Hindlimb muscle (tissue), 1 donor: ENCODE data around the gene HINT2. TPM values are rescaled to one million over a fixed set of nuclear protein-coding genes. Genes with fewer than 3 reads are reported as not detected.
A peak's percentile ranks its signal among the peaks of the same experiment; 100 is the strongest.

Experiments
- DNase-seq: peaks from one replicate; pipeline ENCODE4 v3.0.0-alpha.2; 2013
- polyA plus RNA-seq: library from polyadenylated mRNA; unstranded; fragments of 120-200 nt; gene quantifications from one replicate; pipeline ENCODE4 v1.2.1, GENCODE V29; 2013; ENCODE audit not compliant: insufficient read length

Gene HINT2
- polyA plus RNA-seq, 1 donor = 30.4 TPM

DNA sequence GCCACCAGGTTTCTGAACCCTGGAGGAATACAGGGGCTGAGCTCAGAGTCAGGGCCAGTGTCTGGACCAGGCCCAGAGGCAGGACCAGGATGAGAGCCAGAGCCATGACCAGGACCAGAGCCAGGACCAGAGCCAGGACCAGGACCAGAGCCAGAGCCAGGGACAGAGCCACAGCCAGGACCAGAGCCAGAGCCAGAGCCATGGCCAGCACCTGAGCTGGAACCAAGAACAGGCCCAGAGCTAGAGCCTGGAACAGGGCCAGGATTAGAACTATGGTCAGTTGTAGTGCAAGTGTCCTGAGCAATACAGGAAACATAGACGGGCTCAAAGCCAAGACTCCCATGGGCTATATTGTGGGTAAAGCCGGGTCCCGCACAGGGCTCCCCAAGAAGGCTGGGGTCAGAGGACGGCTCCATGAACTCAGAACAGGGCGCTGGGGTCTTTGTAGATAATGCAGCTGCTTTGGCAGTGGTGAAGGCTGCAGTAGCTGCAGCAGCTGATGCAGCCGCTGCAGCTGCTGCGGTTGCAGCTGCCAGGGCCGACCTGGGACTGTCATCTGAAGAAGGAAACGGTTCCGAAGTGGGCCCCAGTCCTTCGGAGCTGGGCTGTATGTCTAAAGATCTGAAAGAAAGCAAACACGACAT is 3.3 kb downstream of the HINT2 start:
- peak; percentile 35 for DNase-seq

- DNase-seq = no peak
These were observed 4.7 kb downstream of the HINT2 start for GRCh38 chr9:35810122-35810521.

DNA sequence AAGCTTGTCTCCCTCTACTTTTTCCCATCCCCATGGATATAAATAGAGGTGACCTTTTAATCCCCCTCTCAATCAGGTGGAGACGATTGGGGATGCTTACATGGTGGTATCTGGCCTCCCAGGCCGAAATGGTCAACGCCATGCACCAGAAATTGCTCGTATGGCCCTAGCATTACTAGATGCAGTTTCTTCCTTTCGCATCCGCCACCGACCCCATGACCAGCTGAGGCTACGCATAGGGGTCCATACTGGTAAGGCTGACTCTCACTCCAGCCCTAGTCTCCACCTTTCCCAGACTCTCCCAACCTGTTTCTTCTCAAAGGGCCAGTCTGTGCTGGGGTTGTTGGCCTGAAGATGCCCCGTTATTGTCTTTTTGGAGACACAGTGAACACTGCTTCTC is 6.4 kb downstream of the HINT2 start:
- no peak for DNase-seq

DNA sequence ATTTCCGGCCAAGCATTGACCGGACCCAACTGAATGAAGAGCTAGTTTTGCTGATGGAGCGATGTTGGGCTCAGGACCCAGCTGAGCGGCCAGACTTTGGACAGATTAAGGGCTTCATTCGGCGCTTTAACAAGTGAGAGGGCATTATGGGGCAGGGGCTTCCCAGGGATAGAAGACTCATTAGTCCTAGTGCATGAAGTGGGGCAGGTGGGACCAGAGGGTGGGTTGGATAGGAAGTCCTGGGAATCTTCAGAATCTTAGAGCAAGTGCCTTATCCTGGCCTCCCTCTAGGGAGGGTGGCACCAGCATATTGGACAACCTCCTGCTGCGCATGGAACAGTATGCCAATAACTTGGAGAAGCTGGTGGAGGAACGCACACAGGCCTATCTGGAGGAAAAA is 8.7 kb downstream of the HINT2 start:
- DNase-seq = no peak

- no peak for DNase-seq
These were observed 13.3 kb downstream of the HINT2 start for GRCh38 chr9:35801328-35802128.

DNA sequence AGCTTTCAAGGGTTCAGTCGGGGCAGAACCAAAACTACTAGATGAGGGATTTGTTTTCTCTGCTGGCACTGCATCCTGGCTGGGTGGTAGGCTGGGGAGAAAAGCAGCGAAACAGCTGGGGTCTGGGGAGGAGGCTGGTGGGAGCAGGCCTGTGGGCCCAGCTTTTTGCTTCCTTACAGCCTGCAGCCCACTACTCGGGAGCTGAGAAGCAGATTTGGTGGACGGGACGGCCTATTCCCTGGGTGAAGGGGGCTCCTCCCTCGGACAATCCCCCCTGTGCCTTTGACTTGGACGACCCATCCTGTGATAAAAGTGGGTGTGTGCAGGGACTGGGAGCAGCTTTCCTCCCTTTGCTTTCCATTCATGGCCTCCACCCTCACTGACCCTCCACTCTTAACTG is 14.3 kb downstream of the HINT2 start:
- no peak for DNase-seq

DNA sequence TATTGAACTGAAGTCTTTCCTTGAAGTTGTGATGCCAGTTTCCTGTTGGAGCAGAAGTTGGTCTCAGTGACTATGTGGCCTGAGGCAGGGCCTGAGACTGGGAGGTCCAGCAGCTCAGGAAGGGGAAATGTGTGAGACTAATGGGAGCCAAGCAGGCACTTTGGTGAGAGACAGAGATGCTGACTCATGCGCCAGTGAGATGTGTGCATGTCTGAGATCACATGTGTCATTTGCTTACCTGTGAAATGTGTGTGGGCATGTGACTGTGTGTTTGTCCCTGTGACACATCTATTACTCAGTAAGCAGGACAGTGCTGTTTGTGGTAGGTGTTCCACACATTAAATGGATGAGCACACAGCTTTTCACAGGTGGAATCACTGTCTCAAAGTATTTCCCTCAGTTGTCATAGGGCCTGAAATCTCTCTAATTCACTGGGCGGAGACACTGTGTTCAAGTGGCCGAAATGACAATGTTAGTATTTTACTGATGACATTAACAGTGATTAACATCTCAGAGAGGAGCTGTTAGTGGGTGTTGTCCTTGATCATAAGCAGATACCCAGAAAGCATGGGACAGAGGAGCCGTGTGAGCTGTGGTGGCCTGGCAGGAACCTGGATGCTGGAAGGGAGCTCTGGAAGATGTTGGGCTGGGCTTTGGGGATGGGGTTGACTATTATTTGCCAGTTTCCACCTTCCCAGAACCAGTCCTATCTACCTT is 16.0 kb downstream of the HINT2 start:
- DNase-seq = no peak

DNA sequence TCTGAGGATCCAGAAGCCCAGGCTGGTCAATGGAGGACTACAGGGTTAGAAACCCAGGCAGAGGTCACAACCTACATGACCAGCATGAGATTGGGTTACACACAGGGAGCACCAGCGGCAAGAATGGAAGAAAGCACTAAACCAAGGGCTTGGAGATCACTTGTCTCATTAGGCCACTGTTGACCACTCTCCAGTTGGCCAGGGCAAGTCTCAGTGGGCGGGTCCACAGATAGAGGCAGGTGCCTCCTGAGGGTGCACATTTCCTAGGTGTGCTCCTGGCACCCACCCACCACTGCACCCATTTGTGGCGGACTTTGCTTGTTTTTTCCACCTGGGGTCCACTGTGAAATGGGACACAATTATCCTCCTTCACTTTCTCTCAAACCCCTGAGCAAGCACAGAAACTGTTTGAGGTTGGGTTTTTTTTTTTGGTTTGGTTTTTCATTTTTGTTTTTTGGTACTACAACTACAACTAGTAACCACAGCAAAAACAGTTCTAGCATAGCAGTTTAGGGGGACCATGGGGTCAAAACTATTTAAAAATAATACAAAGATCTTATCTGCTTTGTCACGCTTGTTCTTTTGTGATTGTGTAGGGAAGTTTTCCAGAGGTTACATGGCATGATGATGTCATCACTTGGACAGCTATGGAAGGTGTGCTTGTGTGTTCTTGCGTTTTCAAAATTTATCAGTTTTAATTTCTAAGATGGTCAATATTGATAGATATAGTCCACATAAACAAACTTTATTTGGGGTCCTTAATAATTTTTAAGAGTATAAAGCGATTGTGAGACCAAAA is 17.3 kb downstream of the HINT2 start:
- DNase-seq = no peak

GRCh38 chr9:35795695-35796094 is 19.1 kb downstream of the HINT2 start:
- DNase-seq = no peak

GRCh38 chr9:35793461-35793860 is 21.4 kb downstream of the HINT2 start:
- DNase-seq = no peak

DNA sequence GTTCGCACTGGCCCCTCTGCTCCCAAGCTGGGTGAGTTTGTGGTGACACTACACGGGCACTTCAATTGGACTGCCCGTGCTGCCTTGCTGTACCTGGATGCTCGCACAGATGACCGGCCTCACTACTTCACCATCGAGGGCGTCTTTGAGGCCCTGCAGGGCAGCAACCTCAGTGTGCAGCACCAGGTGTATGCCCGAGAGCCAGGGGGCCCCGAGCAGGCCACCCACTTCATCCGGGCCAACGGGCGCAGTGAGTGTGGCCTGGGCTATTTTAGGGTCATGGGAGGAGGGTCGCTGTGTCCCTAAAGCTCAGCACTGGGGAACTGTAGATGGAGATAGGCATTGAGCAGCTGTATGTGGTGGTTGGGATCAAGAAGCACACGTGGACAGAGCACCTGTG is 22.0 kb downstream of the HINT2 start:
- no peak for DNase-seq

- no peak for DNase-seq
These were observed 22.6 kb downstream of the HINT2 start for GRCh38 chr9:35792024-35792813.

- peak; percentile 49 for DNase-seq
These were observed 23.4 kb downstream of the HINT2 start, which contains the start of gene NPR2 for GRCh38 chr9:35791297-35791921. Gene NPR2 (plus strand): TSS chr9:35791591. CDS start chr9:35792409, 818 bp downstream.

DNA sequence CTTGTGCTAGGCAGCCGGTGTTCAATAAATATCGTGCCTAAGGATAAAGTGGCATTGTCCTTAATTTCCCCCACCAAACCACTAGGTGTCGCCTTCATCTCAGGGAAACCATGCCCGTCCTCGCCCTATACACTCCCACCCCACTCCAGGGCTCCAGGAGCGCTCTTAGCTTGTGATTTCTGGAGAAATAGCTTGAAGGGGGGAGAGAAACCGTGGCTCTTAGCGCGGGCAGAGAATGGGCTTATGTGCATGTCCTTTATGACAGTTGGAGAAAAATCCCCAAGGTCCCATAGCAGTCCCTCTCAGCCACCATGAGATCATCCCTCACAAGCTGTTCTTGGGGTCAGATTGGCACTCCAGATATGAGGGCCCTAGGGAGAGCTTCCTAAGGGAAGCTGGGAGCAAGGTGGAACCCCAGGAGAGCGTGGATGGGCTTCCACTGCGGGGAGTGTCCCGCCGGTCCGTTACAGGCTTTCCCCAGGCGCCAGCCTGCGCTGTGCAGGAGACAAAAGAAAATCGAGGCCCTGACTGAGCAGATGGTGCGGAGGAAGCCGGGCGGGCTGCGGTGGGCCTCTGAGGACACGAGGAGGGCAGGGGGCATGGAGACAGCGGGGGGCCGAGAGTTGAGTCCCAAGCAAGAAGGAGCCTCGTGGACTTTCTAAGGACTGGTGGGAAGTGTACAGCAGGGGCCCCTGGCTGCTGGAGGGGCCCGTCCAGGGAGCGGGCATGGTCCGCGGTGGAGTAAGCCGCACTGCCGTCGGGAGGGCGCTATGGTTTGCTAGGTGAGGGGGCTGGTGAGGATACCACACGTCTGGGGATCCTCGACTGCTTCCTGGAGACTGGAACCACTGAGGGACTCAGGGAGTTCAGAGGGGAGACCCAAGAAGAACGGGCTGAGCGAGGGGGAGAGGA is 24.2 kb downstream of the HINT2 start:
- peak; percentile 87 for DNase-seq

GRCh38 chr9:35790025-35790384 is 24.8 kb downstream of the HINT2 start:
- DNase-seq = no peak

DNA sequence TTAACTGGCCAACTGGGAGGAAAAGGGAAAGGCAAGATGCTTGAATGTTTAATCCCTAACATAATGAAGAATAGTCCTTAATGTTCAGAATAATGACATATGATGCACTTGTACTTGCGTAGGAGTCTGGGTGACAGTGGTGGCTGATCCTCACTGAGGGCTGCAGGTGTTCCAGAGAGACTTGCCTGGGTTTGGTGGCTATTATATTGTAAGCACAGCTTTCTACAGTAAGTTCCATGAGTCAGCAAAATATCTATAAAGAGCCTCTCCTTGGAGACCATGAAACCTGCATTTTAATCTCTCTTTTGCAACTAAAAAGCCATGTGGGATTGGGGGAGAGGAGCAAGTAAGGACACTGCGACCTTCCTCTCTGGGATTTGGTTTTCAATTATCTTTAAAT is 25.3 kb downstream of the HINT2 start:
- no peak for DNase-seq

DNA sequence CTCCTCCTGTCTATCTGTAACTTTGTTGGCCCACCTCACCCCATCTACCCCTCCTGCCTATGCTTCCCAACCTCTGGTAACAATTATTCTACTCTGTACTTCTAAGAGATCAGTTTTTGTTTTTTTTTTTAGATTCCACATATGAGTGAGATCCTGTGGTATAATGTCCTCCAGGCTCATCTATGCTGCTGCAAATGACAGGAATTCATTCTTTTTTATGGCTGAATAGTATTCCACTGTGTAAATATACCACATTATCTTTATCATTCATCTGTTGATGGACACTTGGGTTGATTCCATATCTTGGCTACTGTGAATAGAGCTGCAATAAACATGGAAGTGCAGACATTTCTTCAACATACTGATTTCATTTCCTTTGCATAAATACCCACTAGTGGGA is 31.4 kb downstream of the HINT2 start:
- DNase-seq = no peak

GRCh38 chr9:35781066-35781465 is 33.8 kb downstream of the HINT2 start:
- DNase-seq = no peak

DNA sequence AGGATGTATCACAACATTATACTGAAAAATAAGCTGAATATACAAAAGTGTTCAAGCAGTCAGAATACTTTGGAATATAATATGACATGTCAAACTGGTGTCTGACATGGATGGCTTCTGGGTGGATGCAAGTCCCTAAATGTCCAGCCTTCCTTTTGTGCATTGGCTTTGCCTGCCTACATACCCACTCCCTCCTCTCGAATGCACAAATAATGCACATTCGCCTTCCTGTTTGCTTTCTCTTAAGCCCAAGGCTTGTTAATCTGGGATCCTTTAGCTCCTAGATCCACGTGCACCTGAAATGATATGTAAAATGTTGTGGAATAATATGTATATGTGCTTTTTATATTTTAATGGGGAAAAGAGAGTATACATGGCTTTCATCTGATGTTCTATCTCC is 36.3 kb downstream of the HINT2 start:
- DNase-seq = no peak

DNA sequence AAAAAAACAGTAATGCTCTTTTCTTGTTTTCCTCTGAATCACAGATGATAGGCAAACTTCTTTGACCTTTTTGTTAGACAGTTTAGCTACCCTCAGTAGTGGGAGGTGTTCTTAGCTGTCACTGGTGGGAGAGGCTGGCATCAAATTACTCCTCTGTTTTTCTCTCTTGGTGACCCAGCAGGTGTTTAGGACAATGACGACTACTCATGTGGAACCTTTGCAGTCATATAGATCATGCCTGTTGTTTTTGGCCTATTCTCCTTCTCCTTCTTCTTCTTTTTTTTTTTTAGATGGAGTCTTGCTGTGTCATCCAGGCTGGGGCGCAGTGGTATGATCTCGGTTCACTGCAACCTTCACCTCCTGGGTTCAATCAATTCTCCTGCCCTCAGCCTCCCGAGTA is 38.8 kb downstream of the HINT2 start:
- no peak for DNase-seq
